ENCODE results near the gene UQCRC2.
"Not testable (repeated sequence)": the region's sequence is repeated elsewhere in the genome, so short reads cannot be mapped to it uniquely, and the experiment has no call there.

Gene UQCRC2

DNA sequence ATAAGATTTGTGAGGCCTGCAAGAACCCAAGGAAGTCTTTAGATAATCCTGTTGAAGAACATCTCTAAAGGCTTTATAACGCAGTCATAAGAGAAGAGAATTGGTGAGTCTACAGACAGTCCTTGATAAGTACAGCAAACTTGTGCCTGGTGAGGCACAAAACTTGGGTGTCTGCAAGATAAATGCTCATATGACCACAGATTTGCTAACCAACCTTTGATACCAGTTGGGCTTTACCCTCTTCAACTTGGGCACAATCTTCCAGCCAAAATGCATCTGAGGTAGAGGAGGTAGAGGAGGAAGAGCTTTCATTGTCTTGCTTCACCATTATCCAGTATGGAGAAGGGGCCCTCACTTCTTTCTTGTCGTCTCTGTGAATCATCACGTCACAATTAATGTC is 30.9 kb downstream of the UQCRC2 start:
- no peak for DNase-seq

DNA sequence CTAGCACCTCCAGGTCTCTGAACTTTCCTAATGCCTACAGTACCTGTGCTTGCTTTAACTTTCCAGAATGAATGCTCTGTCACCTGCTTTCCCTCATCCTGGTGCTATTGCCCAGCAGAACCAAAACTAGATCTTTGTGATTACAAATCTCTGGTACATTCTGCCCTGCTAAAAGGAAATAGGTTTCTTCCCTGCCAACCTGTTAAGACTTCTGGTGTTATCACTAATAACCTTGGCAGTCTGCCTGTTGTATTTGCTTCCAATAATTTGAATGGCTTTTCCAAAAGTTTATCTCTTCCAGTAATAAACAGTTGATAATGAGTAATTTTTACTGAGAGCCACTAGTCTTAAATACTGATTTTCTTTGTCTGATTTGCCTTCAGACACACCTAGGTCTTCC is 32.4 kb downstream of the UQCRC2 start:
- no peak for DNase-seq

DNA sequence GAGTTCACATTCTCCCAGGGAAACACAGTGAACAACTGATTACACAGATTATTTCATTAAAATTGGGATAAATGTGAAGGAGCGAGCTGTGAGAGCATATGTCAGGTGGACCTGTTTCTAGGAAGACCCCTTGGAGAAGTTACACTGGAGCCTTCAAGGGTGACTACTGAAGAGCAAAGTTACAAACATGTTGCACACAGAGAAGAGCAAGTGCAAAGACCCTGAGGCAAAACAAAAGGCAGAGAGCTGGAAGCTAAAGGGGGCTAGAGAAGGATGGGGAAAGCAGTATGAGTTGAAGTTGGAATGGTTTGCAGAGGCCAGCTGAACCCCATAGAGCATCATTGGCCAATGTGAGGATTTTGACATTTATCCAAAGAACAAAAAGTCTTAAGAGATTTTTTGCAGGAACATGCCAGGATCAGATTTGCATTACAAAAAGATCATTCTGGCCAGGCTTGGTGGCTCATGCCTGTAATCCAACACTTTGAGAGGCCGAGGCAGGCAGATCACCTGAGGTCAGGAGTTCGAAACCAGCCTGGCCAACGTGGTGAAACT is 33.6 kb downstream of the UQCRC2 start:
- DNase-seq = no peak

DNA sequence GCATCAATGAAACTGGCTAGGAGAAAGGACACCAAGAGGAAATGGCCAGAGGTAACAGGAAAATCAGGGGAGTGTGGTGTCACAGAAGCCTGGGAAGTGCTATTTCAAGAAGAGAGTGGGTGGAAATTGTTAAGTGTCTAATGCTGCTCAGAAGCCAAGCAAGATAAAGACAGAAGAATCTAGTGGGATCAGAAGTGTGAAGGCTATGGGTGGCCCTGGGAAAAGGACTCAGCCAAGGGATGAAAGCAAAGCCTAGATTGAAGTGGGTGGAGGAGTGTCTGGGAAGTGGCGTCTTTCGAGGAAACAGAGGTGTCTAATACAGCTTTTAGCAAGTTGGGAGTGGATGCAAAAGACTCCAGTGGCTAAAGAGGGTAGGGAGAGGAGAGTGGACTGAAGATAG is 34.3 kb downstream of the UQCRC2 start:
- DNase-seq = no peak

DNA sequence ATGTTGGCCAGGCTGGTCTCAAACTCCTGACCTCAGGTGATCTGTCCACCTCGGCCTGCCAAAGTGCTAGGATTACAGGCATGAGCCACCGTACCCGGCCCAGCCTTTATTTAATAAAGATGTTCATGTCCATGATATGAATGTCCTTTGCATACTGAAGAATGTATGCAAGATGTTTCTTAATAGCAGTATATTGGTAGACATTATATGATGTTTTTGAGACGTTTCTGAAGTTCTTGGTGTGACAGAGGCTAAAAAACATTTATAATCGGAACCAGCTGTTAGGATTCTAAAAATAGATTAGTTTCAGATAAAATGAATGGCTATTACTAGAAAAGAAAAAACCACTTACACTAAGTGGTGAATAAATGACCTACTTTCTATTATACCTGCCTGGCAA is 36.0 kb downstream of the UQCRC2 start:
- DNase-seq = no peak

DNA sequence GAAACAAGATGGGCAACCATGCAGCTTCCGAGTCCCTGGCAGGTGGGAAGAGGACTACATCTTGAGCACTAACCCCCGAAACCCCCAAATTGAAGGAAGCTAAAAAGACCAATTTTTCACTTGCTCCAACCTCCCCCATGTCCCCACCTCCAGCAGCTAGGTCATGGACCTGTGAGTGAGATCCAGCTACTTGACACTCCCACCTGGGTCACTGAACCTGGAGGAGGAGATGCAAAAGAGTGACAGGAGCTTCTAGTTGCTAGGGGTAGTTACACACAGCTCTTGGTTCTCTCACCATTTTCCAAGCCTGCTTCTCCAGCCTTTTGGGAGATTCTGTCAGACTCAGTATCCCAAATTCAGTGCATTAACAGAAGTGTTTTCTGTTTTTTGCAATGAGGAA is 36.6 kb downstream of the UQCRC2 start:
- DNase-seq = no peak

DNA sequence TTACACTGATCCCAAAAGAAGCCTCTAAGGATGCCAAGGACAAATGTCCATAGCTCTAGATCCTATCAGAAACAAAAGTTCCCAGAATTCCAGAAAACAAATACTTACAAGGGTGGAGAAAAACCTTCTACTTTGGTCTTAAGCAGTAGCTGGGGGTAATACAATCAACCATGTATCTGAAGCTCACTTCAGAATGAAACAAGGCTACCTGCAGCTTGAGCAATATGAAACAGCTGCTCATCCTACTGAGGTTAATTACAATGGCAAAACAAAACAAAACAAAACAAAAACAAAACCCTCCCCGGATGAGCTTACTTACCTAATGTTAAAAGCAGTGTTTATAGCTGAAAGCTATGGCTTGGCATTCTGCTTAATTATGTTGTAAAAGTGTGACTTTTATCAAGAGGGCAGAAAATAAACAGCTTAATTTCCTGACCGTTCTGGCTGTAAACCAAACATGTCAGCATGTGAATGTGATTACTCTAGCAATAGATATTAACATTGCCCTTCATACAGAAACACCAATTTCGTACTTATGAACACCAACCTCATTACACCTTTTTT is 37.3 kb downstream of the UQCRC2 start:
- DNase-seq = no peak

DNA sequence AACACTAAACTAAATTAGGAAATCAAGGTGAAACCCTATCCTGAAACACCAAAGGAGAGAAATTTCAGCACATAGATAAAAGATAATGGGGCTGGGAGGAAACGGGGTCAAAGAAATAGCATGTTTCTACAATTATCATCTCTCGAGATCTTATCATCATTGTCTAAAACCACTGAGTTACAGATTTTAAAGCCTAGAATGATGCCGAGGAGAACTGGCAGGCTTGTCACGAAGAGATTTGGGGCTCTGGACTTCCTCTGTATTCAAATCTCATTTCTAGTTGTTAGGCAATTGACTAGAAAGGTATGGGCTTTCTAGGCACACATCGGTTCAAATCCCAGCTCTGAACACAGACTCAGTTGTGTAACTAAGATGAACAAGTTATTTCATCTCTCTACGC is 38.5 kb downstream of the UQCRC2 start:
- DNase-seq = no peak

DNA sequence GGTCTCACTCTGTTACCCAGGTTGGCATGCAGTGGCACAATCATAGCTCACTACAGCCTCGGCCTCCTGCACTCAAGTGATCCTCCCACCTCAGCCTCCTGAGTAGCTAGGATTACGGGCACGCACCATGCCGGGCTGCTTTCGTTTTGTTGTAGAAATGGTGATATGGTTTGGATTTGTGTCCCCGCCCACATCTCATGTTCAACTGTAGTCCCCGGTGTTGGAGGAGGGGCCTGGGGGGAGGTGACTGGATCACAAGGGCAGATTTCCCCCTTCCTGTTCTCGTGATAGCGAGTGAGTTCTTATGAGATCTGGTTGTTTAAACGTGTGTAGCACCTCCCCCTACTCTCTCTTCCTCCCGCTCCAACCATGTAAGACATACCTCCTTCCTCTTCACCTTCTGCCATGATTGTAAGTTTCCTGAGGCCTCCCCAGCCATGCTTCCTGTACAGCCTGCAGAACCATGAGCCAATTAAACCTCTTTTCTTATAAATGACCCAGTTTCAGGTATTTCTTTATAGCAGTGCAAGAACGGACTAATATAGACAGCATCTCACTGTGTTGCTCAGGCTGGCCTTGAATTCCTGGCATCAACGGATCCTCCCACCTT is 41.8 kb downstream of the UQCRC2 start:
- no peak for DNase-seq

DNA sequence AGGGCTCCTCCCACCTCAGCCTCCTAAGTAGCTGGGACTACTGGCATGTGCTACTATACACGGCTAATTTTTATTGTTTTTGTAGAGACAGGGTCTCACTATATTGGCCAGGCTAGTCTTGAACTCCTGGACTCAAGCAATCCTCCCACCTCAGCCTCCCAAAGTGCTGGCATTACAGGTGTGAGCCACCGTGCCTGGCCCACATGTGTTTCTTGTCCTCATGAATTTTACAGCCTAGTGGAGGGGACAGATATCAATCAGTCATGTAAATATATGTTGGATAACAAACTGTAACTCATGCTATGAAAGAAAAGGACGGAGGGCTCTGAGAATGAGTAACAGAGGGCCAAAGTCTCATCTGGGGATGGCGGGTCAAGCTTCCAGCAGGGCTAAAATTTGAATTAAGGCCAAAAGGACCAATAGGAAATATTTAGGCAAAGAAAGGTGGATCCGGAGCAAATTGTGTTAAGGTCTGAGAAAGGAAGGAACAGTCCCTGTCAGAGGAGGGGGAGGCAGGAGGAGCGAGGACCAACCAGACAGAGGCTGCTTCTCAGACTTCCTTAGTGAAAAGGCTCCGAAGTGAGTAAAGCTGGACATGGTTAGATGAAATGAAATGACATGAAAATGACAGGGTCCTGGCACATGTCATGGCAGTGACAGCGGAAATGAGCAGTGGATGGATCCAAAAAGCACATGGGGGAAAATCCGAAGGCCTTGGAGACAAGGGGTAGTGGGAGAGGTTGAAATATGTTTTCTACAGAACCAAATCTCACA is 43.9 kb downstream of the UQCRC2 start:
- DNase-seq = no peak

DNA sequence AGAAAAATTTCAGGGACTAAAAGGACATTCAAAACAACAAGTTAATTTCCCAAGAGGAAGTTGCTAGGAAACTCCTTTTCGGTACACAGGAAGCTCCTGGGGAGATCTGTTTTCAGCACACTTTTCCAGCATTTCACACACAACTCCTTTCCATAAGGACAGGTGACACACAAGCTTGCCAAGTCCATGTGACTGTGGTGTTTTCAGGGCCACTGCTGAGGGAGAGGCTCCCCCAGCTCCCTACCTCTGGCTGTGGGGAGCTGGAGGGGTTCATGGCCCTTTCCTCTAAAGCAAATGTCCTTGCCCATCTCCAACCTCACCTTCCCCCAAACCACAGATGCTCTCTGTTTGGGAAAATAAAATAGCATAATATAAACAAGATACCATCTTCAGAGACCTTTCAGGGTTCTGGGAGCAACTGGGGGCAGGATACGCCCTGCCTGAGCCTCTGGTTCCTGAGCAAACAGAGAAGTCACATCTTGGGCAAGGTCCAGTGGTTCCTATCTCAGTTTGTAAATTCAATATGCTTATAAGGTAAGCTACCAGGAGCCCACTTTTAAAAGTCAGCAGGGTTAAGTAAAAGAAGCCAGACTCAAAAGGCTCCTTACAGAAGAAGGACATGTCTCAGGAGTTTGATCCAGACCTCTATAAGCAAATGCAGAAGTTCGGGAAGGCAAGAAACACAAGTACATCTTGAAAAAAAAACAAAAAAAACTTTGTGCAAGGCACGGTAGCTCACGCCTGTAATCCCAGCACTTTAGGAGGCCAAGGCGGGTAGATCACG is 44.7 kb downstream of the UQCRC2 start:
- no peak for DNase-seq

DNA sequence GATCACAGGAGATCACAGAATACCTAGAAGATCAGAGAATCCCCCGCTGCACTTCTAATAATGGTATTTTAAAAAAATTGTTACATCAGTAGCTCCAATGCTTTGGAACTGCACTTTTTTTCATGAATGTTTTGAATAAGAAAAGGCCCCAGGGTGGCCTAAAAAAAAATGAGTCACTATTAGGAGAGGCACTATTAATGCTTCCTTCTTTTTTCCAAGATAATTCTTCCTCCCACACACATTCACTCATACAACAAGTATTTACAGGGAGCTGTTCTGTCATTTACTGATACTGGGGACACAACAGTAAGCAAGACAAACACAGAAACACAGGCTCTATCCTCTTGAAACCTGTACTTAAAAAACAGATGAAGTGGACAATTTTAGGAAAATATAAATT is 48.4 kb downstream of the UQCRC2 start:
- no peak for DNase-seq

DNA sequence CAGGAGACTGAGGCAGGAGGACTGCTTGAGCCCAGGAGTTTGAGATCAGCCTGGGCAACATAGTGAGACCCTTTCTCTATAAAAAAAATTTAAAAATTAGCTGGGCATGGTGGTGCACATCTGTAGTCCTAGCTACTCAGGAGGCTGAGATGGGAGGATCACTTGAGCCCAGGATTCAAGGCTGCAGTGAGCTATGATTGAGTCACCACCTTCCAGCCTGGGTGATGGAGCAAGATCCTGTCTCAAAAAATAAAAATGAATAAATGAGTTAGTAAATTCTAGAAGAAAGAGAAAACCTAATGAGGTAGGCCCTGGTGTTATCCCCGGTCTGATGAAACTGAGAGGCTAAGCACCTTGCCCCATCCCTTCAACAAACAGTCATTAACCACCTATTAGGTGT is 48.9 kb downstream of the UQCRC2 start:
- DNase-seq = not testable (repeated sequence)

DNA sequence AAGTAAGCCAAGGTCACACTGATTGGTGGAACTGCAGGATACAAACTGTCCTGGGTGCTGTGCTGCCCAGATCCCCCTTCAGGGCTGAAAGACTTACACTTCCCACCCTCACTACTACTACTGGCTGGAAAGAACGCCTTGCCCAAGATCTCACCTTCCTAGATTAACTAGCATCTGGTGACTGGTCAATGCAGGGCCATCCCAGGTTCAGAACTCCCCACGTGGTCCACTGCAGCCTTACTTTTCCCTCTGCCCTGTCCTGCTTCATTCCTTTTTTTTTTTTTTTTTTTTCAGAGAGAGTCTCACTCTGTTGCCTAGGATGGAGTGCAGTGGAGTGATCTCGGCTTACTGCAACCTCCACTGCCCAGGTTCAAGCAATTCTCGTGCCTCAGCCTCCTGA is 50.0 kb downstream of the UQCRC2 start:
- DNase-seq = no peak

DNA sequence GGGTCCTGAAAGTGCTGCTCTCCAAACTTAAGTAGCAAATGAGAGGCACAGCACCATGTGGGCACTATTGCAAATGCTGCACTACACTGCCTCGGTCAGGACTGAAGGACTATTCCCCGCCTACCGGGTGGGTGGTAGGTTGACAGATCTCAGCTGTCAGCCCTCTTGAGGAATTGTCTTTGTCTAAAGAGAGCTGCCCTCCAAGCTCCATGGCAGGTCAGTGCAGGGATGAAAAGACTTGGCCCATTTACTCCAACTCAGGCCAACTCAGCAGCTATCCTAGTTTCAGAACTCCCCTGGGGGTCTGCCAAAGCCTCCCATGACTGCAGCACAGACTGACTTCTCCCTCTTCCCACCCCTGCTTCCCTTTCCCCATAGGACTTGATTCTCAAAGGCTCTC is 51.2 kb downstream of the UQCRC2 start:
- DNase-seq = no peak

DNA sequence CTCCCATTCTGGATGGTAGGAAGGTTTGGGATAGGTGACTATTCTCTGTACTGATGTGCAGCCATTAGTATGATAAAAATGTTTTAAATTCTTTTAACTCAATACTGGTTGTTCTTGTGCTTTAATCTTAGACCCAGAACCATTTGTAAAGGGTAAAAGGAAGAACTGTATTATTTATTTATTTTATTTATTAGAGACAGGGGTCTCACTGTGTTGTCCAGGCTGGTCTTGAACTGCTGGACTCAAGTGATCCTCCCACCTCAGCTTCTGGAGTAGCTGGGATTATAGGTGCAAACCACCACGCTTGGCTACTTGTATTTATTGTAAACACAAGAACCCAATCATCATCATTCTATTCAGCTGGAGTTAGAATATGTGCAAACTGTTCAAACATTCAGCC is 52.6 kb downstream of the UQCRC2 start:
- DNase-seq = no peak

DNA sequence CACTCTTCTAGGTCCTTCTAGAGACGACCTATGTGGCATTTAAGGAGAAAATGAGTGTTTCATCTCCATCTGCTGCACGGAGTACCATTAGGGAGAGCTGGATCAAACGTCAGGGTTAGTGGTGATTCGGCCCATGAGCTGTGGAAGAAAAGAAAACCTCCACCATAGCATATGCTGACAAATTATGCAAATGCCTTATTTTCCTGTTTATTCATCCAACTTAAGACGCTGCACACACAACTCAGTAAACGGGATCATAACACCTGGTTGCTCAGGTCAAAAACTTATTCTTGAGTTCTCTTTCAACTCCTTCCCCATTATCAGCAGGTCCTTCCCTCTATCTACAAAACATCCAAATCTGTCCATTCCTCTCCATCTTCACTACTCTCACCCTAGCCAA is 53.5 kb downstream of the UQCRC2 start:
- no peak for DNase-seq

DNA sequence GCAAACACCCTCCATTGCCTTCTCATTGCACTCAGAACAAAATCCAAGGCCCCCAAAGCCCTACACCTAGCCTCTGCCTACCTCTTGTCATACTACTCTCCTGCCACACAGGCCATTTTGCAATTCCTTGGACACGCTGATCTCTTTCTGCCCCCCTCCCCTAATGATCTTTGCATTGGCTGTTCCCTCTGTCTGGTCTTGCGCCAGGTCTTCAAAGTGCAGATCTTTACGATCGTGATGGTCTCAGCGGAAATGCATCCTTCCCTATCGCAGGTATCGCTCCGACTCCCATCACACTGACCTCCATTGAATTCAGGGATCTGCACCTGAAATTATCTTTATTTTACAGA is 54.0 kb downstream of the UQCRC2 start:
- DNase-seq = no peak

DNA sequence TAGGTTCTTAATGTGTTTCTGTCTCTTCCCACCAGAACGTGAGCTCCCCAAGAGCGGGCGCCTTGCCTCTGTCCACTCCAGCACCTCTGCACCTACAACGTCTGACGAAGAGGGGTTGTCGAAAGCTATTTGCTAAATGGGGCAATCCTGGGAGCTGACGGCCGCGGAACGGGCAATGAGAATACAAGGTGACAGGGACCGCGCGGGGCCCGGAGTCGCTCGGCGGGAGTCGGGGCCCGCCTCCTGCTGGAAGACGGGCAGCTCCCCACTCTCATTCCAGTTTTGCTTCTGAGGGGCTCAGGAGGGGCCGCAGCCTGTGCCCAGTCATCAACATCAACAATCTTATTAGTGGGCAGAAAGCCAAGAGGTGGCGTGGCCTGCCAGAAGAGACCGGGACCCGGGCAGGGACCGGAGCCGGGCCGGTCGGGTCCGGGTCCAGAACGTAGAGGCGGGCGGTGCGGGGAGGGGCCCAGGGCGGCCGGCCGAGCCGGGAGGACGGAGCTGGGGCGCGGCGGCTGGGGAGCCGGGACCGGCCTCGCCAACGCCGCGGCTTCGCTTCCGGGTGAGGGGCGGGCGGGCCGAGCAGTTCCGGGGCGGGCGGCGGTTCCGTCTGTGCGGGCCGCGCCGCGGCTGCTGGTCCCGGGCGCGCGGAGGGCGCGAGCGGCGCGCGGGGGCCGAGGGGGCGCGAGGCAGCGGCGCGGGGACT is 54.5 kb downstream of the UQCRC2 start, which contains the start of gene MOSMO:
TSS of gene MOSMO (plus strand) at position 603 of the 706 bp plus-strand sequence. CDS start 191 bp downstream, outside the sequence.
- DNase-seq = no peak

DNA sequence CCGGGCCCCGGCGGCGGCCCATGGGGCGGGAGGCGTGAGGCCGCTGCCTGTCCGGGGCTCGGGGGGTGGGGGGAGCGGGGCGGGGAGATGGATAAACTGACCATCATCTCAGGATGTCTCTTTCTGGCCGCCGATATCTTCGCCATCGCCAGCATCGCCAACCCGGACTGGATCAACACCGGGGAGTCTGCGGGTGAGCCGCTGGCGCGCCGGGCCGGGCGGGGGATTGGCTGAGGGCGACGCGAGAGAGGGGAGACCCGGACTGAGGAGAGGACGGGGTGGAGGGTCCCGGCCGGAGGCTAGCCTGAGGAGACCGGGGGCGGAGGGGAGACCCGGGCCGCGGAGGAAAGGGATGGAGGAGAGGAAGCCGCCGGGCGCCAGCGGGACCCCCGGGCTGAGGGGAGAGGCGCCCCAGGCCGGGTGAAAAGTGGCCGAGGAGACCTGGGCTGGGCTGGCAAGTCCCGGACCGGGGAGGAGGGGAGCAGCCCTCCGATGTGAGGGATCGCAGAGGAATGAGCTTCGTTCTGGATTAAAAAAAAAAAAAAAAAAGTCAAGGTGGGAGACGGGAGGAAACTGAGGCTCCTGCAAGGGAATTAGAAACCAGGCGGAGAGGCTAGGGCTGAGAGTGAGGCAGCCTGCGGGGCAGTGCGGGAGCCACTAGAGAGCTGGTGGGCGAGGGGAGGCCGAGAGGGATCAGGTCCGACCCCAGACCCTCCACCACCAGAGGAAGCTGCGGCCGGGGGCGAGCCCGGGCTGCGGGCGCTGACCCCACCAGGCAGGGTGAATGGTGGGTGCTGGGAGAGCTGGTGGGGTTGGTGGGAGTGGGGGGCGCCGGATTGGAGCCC is 55.3 kb downstream of the UQCRC2 start:
- DNase-seq = no peak

DNA sequence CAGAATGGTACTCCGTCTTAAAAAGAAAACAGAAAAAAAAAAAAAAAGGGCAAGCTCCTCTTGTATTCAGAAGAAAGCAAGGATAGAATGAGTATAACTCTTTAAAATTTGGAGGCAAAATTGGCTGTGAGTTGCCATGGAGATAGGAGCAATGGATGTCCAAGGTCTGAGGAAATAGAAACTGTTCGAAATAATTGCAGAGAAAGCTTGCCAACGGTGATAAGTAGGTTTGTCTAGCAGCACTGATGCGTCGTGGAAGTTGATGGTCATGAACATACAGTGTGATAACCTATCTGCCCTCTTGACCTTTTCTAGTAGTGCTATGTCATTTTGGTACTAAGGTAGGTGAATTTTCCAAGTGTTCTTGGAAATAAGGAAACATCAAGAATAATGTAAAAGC is 57.7 kb downstream of the UQCRC2 start:
- no peak for DNase-seq

DNA sequence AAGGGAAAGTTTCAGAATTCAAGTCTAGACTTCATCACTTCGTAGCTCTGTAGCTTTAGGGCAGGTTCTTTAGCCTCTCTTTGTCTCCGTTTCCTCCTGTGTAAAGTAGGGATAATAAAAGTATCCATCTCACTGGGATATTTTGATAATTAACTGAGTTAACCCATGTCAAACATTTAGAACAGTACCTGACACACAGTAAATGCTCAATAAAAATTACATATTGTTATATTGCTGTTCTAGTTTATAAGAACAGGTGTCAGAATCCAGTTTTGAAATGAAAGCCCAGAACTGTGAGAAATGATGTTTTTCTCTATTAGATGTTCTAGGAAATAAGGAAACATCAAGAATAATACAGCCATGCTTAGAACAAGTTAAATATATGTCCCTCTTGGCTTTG is 59.1 kb downstream of the UQCRC2 start:
- no peak for DNase-seq
